GM19240 (cell line): ENCODE data around the gene PTPN12.
"Not testable (repeated sequence)": the region's sequence is repeated elsewhere in the genome, so short reads cannot be mapped to it uniquely, and the experiment has no call there.

Experiments
- DNase-seq: peaks from one replicate; pipeline ENCODE4 v3.0.0; 2011; ENCODE audit warnings: low spot score; ENCODE audit not compliant: insufficient read length

The PTPN12 gene

DNA sequence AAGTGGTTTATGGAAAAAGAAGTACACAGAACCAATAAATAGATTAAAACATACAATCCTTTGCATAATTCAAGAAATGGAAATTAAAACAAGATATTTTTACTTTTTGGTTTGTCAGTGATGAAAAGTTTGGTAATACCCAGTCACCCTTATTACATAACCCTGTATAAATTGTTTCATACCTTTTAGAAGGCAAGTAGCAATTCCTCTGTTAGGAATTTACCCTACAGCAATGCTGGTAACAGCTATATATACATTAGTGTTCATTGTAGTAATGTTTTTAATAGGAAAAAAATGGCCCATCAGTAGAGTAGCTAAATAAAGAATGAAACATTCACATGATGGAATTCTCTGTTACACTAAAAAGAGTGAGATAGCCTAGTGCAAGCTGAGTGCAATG, 42.7 kb downstream of the PTPN12 start:
- DNase-seq: no peak

DNA sequence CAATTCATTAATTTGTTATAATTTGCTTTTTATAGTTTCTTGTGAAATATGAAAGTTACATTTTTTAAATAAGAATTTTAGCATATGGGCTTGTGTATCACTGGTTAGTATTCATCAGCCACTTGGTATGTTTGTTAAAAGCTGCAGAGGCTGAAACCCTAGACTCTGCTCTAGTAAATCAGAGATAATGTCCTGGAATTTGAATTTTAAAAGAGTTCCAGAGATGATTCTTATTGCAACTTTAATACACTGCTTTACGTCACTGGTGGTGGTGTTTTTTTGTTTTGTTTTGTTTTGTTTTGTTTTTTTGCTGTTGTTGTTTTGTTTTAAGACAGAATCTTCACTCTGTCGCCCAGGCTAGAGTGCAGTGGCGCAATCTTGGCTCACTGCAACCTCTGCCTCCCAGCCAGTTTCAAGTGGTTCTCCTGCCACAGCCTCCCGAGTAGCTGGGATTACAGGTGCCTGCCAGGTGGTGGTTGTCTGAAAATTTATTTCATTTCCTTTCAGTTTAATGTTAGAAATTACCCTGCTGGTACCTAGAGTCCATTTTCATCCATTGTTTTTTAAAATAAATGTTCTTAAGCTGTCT, 43.8 kb downstream of the PTPN12 start:
- DNase-seq: no peak

DNA sequence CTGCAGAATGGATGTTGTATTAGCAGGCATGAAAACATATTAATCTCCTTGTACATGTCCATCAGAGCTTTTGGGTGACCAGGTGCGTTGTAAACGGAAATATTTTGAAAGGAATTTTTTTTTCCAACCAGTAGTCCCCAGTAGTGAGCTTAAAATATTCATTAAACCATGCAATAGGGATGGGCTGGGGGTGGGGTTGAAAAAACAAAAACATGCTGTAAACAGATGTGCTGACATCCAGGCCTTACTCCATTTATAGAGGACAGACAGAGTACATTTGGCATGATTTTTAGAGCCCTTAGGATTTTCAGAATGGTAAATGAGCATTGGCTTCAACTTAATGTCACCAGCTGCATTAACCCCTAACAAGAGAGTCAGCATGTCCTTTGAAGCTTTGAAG, 50.2 kb downstream of the PTPN12 start:
- no peak for DNase-seq

DNA sequence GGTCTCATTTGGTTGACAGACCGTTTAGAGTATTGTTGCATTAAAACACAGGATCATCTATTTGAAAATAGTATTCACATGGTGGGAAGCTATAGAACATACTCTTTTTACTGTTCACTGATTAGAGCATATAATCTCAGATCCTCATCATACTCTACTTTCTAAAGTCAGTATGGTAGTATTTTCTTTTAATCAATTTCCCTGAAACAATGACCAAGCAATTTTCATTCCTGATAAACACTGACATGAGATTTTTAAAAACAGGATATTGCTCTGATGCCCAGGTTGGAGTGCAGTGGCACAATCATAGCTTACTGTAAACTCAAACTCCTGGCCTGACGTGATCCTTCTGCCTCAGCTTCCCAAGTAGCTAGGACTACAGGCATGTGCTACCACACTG, 63.9 kb downstream of the PTPN12 start:
- no peak for DNase-seq

DNA sequence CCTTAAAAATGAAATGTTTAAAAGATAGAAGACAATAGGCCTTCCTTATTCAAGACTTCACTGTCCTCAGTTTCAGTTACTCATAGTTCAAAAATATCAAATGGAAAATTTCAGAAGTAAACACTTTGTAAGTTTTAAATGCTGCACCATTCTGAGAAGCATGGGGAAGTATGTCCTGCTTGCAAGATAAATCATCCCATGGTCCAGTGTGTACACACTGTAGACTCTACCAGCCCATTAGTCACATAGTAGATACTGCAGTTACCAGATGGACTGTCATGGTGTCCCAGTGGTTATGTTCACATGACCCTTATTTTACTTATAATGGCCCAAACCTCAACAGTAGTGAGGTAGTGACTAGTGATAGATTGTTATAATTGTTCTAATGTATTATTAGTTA, 69.5 kb downstream of the PTPN12 start:
- DNase-seq: no peak

DNA sequence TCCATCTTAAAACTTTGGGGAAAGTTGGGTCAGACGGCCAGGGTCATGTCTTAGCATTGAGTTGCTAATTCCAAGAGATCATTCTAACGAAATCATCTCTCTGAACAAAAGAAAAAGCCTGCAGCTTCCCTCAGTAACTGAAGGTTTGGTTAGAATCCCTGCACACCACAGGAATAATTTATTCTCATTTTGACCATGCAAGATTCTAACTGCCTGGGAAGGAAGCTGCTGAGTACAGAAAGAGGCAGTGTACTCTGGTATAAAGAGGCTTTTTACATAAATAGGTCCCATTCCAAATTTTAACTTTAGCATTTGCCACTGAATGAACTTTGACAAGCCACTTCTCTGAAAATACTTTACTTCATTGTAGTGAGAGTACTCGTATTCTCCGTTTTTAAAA, 82.2 kb downstream of the PTPN12 start:
- no peak for DNase-seq

DNA sequence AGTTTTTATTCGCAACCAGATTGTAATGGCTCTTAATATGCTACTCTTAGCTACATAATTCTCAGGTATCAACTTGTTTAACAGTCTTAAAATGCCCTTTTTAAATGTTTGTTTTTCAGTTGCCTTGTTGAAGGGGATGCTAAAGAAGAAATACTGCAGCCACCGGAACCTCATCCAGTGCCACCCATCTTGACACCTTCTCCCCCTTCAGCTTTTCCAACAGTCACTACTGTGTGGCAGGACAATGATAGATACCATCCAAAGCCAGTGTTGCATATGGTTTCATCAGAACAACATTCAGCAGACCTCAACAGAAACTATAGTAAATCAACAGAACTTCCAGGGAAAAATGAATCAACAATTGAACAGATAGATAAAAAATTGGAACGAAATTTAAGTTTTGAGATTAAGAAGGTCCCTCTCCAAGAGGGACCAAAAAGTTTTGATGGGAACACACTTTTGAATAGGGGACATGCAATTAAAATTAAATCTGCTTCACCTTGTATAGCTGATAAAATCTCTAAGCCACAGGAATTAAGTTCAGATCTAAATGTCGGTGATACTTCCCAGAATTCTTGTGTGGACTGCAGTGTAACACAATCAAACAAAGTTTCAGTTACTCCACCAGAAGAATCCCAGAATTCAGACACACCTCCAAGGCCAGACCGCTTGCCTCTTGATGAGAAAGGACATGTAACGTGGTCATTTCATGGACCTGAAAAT, 89.7 kb downstream of the PTPN12 start:
- no peak for DNase-seq

DNA sequence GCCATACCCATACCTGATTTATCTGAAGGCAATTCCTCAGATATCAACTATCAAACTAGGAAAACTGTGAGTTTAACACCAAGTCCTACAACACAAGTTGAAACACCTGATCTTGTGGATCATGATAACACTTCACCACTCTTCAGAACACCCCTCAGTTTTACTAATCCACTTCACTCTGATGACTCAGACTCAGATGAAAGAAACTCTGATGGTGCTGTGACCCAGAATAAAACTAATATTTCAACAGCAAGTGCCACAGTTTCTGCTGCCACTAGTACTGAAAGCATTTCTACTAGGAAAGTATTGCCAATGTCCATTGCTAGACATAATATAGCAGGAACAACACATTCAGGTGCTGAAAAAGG, 90.2 kb downstream of the PTPN12 start:
- DNase-seq: no peak

DNA sequence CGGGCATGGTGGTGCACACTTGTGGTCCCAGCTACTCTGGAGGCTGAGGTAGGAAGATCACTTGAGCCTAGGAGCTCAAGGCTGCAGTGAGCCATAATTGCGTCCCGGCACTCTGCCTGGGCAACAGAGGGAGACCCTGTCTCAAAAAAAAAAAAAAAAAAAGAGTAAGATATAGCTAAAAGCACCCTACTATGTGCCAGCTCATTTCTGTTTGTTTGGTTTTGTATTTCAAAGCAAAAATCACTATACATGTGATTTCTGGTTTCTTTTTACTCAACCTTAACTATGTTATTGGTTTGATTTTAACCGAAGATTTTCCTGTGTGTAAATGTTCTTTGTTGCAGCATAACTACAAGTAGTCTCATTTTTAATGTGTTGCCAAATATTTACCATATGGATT, 92.7 kb downstream of the PTPN12 start:
- no peak for DNase-seq

DNA sequence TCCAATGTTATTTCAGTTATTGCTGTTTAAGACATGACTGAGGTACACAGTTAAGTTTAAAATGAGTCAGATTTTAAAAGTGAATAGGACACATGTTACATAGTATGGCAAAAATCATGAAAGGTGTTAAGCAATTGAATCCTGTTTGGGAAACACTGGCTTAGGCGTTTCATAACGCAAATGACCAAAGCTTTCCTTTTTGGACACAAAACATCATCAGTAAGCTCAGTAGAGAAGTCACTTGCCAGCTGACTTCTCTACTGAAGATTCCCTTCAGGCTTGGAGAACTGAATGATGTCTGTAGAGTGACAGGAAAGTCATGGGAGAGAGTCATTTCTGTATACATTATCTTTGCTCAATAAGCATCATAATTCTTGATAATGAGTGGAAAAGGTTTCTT, 94.7 kb downstream of the PTPN12 start:
- DNase-seq: no peak

DNA sequence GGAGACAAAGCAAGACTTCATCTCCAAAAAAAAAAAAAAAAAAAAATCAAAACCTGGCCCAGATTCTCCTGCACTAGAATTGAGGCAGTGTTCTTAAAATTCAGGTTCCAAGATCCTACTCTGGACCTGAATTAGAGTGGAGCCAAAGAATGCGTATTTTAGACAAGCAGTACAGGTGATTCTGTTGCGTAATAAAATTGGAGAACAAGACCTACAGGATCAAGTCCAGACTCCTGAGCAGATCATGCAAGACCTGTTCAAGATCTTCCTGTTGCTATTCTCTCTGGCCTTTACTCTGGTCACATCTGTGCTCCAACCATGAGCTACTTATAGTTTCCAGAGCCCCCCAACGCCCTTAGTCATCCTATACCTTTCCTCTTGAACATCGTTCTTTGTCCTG, 107.7 kb downstream of the PTPN12 start:
- DNase-seq: no peak

DNA sequence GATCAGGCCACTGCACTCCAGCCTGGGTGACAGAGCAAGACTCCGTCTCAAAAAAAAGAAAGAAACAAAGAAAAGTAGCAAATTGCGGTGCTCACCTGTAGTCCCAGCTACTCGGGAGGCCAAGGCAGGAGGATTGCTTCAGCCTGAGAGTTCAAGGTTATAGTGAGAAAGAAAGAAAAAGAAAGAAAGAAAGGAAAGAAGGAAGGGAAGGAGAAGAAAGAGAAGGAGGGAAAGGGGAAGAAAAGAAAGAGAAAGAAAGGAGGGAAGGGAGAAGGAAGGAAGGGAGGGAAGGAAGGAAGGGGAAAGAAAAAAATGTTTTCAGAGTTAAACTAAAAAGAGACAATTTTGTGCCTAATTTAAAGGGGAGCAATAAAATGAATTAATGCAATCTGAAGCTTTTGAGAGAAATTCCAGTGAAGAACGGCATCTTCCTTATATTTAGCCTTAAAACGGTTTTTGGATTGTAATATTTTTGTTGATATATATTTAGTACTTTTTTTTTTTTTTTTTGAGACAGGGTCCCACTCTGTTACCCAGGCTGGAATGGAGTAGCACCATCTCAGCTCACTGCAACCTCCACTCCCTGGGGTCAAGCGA, 111.7 kb downstream of the PTPN12 start:
- no peak for DNase-seq

DNA sequence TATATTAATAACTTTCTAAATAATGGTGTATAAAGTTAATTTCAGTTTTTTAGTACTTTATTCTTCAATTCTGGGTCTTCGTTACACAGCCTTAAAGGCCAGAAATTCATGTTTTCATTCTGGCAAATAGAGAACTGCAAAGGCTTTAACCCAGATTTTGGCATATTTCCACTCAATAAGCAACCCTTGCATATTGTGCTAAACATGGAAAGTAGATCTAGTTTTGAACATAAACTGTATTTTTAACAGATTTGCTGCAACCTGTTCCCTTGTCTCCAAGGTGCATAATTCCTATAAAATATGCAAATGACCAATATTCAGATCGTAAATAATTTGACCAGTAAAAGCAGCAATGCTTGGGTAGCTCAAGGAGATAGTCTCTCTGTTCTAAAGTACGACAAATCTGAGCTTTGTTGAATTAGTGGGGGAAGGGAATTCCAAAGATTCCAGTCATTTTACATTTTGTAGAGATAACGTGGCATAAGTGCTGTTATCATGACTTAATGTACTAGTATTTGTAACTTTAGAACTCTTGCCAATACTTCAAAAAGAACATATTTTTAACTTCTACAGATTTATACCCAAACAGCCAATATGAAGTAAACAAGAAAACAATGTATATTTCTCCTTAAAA, 112.7 kb downstream of the PTPN12 start:
- DNase-seq: no peak

DNA sequence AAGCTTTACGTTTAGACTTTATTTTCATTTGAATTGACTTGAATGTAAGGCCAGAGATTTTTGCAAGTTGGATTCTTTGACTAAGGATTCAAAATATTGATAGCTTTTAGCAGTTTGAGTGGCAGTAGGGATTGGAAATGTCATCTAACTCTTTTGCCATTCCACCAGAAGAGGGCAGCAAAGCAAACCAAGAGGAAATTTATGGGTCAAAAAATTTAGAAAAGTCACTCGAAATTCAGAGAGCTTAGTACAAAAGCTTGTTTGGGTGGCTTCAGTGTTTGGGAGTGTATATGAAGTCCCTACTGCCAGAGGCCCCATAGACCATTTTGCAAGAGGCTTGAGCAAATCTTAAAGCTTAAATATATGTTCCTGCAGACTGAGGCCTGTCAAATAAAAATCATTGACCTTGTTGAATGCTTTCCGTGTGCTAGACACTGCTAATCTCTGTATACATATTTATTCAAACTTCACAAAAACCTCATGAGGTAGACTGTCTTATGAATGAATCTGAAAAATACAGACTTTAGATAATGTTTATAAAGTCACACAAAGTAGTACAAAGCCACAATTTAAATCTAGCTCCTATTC, 114.6 kb downstream of the PTPN12 start:
- DNase-seq: no peak

DNA sequence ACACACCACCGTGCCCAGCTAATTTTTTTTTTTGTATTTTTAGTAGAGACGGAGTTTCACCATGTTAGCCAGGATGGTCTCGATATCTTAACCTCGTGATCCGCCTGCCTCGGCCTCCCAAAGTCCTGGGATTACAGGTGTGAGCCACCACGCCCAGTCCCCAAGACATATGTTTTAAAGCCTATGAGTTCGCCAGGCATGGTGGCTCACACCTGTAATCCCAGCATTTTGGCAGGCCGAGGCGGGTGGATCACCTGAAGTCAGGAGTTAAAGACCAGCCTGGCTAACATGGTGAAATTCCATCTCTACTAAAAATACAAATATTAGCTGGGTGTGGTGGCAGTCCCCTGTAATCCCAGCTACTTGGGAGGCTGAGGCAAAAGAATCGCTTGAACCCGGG, 115.7 kb downstream of the PTPN12 start:
- DNase-seq: not testable (repeated sequence)

DNA sequence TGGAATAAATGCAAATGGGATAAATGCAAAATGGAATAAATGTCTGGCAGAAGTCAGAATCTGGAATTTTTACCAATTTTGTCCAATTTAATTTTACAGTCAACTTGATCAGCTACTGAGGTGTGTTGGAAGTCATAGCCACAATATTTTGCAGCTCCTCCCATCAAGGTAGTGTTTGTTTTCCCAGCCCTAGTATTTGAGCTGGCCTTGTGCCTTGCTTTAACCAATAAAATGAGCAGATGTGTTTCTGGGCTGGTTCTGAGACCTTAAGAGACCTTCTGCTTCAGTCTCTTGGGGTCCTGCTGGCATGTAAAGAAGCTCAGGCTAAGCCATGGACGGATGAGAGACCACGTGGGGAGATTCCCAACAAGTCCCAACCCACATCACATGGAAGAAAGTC, 116.5 kb downstream of the PTPN12 start:
- no peak for DNase-seq

DNA sequence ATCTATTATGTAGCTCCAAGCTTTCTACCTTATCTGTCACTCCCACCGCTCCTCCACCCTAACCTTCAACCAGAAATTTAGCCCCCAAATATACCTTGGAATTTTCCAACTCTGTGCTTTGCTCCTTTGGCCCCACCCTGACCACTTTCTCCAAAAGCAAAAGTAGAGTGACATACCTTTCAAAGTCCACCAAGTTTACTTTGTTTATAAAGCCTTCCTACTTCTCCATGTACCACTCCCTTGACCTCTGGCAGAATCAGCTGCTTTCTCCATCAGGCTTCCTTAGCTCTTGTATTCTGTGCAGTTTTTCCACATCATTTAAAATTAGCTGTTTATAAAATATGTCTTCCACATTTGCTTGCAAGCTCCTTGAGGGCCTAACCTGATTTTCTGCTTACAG, 118.3 kb downstream of the PTPN12 start:
- DNase-seq: no peak

DNA sequence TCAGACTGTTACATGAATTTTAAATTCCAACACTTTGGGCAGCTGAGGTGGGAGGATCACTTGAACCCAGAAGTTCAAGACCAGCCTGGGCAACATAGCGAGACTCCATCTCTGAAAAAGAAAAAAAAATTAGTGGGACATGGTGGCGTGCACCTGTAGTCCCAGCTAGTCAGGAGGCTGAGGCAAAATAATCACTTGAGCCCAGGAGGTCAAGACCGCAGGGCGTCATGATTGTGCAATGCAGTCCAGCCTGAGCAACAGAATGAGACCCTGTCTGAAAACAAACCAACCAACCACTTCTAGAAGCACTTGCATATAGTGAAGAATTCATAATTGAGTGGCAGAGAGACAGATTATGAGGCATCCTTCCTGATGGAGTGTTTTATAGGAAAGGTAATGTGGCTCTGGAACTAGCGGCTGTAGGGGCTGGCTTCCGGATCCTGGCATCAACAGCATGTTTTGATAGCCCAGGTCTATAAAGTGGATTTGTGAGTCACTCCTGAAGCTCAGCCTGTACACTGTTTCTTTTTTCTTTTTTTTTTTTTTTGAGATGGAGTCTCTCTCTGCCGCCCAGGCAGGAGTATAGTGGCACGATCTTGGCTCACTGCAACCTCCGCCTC, 118.9 kb downstream of the PTPN12 start:
- no peak for DNase-seq

DNA sequence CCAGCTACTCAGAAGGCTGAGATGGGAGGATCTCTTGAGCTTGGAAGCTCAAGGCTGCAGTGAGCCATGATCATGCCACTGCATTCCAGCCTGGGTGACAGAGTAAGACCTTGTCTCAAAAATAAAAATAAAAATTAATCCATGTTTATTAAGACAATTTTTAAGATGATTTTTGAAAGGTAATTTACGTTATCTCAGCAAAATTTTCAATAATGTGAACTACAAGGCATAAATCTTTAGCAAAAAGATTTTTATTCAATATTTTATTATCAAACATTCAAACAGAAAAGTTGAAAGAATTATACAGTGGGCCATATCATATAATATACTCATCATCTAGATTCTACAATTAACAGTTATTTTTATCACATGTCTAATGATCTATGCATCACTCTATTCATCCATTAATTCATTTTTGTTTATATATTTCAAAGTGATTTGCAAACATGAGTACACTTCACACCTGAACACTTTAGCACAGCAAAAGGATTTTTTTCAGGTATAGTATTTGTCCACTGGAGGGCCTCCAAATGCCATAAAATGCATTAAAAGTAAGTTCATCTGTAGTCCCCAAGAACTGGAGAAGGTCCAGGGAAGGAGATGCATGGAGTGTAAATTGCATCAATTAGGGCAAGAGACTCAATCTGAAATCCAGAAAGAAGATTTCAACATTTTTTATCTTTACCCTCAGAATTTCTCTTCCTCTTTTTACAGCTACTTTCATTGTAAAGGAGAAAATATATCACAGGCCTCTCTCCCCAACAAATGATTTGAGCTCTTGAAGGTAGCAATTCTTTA, 120.5 kb downstream of the PTPN12 start:
- no peak for DNase-seq

DNA sequence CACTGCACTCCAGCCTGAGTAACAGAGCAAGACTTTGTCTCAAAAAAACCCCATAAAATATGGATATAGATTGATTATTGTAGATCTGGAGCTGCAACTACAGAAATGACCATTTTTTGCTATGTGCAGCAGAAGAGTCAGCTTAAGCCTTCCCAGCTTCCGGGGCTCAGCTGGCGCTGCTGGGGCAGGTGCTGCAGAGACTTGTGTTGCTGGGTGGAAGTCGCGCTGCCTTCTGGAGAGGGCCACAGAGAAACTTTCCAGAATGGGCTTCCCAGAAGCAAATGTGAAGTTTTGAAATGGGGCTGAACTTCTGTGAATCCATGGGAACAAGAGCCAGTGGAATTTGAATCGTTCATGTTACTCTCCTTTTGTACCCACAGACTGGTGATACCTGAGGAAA, 121.8 kb downstream of the PTPN12 start:
- DNase-seq: no peak

DNA sequence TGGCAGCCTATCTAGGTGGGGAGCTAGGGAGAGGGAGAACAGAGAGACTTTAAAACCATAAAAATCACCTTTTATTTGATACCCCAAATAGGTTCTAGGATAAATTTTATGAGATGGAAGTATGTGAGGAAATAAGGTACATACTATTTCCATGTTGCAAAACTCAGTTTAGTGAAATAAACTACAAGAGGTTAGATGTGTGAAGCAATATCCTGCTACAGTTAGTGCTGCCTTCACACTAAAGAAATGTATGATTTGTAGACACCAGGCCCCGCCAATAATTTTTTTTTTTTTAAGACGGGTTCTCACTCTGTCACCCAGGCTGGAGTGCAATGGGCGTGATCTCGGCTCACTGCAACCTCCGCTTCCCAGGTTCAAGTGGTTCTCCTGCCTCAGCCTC, 124.7 kb downstream of the PTPN12 start:
- no peak for DNase-seq
